ENCODE data around the gene TTC7B.

The TTC7B gene

DNA sequence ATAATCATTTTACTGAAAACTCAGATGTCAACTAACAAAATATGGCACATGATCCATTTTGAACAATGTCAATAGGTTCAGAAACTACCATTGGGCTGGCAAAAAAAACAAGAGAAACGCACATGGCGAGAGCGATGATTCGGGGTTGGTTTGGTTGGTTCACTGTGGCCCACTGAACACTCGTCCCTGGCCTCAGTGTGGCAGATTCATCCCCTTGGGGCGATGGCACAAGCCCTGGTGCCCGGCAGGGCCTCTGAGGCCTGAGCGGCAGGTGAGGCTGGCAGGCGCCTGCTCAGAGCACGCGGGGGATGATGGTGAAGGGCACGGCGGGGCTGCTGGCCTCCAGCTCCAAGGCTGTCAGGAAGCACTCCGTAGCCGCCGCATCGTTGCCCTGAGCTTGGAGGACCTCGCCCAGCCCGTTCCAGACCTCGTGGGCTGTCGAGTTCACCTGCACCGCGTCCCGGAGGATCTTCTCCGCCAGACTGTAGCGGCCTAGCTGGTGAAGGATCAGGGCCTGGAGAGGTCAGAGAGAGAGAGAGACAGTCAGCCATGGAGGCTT is 275.1 kb downstream of the TTC7B start:
- H3K4me3 ChIP-seq (ENCODE audit: control insufficient read depth, low read depth, low read length), result no peak overlapping the region
- DNase-seq (ENCODE audit: low read depth), result no peak
- TF ChIP-seq, protein P1, sequence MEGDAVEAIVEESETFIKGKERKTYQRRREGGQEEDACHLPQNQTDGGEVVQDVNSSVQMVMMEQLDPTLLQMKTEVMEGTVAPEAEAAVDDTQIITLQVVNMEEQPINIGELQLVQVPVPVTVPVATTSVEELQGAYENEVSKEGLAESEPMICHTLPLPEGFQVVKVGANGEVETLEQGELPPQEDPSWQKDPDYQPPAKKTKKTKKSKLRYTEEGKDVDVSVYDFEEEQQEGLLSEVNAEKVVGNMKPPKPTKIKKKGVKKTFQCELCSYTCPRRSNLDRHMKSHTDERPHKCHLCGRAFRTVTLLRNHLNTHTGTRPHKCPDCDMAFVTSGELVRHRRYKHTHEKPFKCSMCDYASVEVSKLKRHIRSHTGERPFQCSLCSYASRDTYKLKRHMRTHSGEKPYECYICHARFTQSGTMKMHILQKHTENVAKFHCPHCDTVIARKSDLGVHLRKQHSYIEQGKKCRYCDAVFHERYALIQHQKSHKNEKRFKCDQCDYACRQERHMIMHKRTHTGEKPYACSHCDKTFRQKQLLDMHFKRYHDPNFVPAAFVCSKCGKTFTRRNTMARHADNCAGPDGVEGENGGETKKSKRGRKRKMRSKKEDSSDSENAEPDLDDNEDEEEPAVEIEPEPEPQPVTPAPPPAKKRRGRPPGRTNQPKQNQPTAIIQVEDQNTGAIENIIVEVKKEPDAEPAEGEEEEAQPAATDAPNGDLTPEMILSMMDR (conservative IDR thresholded peaks at IDR 0.05; ENCODE audit: control insufficient read depth, insufficient read depth, low read depth, low read length), result no peak

DNA sequence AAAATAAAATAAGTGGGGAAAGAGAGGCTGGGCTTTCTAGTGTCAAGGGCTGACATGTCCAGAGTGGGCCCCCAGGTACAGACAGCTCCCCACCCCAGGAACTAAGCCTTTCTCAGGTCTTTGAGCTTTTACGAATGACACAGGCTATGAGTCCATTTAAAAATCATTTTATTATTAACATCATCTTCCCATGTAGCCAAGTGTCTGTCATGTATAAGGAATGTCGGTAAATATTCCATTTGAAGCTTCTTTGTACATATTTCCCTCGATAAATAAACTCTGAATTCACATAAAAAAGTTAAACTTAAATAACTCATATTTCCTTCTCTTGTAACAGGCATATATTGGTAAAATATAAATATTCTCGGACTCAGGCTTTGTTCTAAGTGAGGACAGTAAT is 275.8 kb downstream of the TTC7B start:
- TF ChIP-seq, protein P1 (conservative IDR thresholded peaks at IDR 0.05; ENCODE audit: control insufficient read depth, insufficient read depth, low read depth, low read length), result no peak
- DNase-seq (ENCODE audit: low read depth), result no peak
- no peak overlapping the region for H3K4me3 ChIP-seq (ENCODE audit: control insufficient read depth, low read depth, low read length)

DNA sequence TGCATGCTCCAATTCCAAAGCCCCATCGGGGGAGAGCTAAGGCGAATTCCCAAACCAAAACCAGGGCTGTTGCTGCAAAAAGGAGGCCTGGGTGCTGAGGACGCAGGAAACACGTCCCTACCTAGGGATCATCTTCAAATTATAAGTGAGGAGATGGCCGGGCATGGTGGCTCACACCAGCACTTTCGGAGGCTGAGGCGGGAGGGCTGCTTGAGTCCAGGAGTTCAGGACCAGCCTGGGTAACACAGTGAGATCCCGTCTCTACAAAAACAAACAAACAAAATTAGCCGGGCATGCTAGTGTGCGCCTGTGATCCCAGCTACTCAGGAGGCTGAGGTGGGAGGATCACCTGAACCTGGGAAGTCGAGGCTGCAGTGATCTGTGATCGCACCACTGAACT is 276.2 kb downstream of the TTC7B start:
- no peak overlapping the region for H3K4me3 ChIP-seq (ENCODE audit: control insufficient read depth, low read depth, low read length)
- DNase-seq (ENCODE audit: low read depth), result no peak
- TF ChIP-seq, protein P1 (conservative IDR thresholded peaks at IDR 0.05; ENCODE audit: control insufficient read depth, insufficient read depth, low read depth, low read length), result no peak

DNA sequence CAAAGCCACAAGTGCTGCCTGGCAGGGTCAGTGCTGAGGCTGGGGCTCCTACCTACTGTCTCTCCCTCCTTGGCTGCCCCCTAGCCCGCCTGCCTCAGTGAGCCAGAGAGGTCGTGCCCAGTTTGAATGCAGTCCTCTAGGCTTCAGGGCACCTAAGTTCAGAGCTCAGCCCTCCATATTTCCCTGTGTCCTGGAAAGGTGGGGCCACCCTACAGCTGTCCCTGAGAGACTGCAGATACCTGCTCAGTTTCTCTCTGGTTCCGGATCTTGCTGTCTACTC is 276.8 kb downstream of the TTC7B start:
- DNase-seq (ENCODE audit: low read depth), result no peak
- no peak overlapping the region for H3K4me3 ChIP-seq (ENCODE audit: control insufficient read depth, low read depth, low read length)
- TF ChIP-seq, protein P1 (conservative IDR thresholded peaks at IDR 0.05; ENCODE audit: control insufficient read depth, insufficient read depth, low read depth, low read length), result no peak

DNA sequence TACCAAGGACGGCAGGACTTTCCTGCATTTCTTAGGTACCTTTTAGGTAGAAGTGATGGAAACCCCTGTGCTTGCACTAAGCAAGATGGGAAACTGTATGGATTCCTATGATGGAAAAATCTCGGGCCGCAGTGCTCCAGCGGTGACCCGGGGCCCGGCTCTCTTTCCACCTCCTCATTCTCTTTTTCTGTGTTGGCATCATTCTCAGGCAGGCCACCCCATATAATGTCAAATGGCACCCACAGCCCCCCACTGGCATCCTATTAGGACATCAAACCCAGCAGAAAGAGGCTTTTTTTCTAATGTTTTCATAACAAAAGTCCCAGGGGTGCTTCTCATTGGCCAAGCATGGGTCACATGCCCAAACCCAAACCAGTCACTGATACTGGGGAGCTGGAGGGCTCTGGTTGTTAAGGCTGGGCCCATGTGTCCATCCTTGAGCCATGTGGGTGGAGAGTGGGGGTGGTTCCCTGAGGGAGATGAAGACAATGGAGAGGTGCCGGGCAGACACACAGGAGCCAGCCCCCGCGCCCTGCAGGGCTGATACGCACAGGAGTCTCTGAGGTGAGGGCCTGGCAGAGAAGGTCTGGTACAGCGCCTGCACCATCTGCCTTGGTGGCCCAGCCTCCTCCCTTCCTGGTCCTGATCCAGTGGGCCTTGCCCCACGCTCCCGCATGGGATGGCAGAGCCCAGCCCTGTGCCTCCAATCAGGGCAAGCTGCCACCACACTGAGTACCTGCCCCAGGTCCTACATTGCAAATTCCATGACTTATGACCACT is 277.3 kb downstream of the TTC7B start:
- TF ChIP-seq, protein P1 (conservative IDR thresholded peaks at IDR 0.05; ENCODE audit: control insufficient read depth, insufficient read depth, low read depth, low read length), result no peak
- DNase-seq (ENCODE audit: low read depth), result no peak
- H3K4me3 ChIP-seq (ENCODE audit: control insufficient read depth, low read depth, low read length), result no peak overlapping the region

DNA sequence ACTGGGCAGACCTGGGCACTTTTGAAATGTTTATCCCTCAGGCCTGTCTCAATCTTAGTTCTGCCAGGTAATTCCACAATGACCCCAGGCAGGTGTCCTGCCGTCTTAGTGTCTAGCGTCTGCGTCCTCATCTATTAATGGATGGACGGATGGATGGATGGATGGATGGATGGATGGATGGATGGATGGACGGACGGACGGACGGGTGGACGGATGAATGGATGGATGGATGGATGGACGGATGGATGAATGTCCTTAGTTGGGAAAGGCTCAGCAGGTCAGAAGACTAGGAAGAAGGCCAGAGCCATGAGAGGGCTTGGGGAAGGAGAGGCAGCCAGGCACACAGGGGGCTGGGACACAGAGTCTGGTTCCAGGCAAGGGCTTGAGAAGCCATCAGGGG is 278.1 kb downstream of the TTC7B start:
- no peak for DNase-seq (ENCODE audit: low read depth)
- TF ChIP-seq, protein P1 (conservative IDR thresholded peaks at IDR 0.05; ENCODE audit: control insufficient read depth, insufficient read depth, low read depth, low read length), result no peak

More for the DNA sequence above, 278.1 kb downstream of the TTC7B start:
- H3K4me3 ChIP-seq (ENCODE audit: control insufficient read depth, low read depth, low read length), result no peak overlapping the region
